ENCODE data around the gene PGC.

DNA sequence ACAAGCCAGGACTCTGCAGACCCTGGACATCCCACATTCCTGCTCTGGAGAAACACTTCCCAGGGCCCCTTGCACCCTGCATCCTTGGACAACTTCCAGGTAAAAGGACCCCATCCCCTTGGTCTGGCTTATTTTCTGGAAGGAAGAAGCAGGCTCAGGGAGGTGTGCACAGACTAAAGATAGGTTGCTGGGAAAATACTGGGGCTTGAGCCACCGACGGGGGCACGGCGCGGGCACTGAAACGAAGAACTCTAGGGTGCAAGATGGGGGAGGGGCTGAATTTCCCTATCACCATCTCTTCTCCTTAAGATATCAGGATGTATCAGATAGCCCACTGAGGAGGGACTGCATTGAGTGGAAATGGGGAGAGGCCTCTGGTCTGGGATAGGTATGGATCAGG, 31.7 kb upstream of the PGC start:
- TF ChIP-seq, protein P1, sequence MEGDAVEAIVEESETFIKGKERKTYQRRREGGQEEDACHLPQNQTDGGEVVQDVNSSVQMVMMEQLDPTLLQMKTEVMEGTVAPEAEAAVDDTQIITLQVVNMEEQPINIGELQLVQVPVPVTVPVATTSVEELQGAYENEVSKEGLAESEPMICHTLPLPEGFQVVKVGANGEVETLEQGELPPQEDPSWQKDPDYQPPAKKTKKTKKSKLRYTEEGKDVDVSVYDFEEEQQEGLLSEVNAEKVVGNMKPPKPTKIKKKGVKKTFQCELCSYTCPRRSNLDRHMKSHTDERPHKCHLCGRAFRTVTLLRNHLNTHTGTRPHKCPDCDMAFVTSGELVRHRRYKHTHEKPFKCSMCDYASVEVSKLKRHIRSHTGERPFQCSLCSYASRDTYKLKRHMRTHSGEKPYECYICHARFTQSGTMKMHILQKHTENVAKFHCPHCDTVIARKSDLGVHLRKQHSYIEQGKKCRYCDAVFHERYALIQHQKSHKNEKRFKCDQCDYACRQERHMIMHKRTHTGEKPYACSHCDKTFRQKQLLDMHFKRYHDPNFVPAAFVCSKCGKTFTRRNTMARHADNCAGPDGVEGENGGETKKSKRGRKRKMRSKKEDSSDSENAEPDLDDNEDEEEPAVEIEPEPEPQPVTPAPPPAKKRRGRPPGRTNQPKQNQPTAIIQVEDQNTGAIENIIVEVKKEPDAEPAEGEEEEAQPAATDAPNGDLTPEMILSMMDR (IDR thresholded peaks at IDR 0.05; ENCODE audit: low read depth, low read length, poor library complexity, severe bottlenecking), result no peak
- TF ChIP-seq EZH2phosphoT487 (IDR thresholded peaks at IDR 0.05; ENCODE audit: borderline replicate concordance, low read length), result no peak
